DOHH2 (cell line): Measurements from ENCODE around the gene AQP5.

Source experiments
- H3F3A ChIP-seq: fragments of 200-600 bp; sonication (generic), shearing (Covaris generic); 2 replicates; pipeline ENCODE4 v1.6.0; 2016; ENCODE audit warnings: antibody characterized with exemption, mild to moderate bottlenecking; ENCODE audit not compliant: control insufficient read depth, insufficient read depth
- H3K27ac ChIP-seq: fragments of 200-600 bp; sonication (generic); 2 replicates; pipeline ENCODE4 v1.5.1; 2014; ENCODE audit warnings: low read depth, mild to moderate bottlenecking, low read length, moderate library complexity
- H3K27me3 ChIP-seq: fragments of 200-600 bp; sonication (generic); 2 replicates; pipeline ENCODE4 v1.6.1; 2014; ENCODE audit warnings: mild to moderate bottlenecking, low read length, mixed read lengths; ENCODE audit not compliant: control insufficient read depth
- H3K36me3 ChIP-seq: fragments of 200-600 bp; sonication (generic); 2 replicates; pipeline ENCODE4 v1.6.1; 2014; ENCODE audit warnings: mild to moderate bottlenecking, low read length, moderate library complexity, mixed read lengths; ENCODE audit not compliant: control insufficient read depth
- H3K4me1 ChIP-seq: fragments of 200-600 bp; sonication (generic); 2 replicates; pipeline ENCODE4 v1.6.1; 2014; ENCODE audit warnings: mild to moderate bottlenecking, low read length, mixed read lengths; ENCODE audit not compliant: control insufficient read depth
- H3K4me2 ChIP-seq: fragments of 200-600 bp; sonication (generic); 2 replicates; pipeline ENCODE4 v1.6.0; 2014; ENCODE audit warnings: mild to moderate bottlenecking, low read length, moderate library complexity
- H3K4me3 ChIP-seq: fragments of 200-600 bp; sonication (generic); 2 replicates; pipeline ENCODE4 v1.5.1; 2014; ENCODE audit warnings: mild to moderate bottlenecking, low read length, mixed read lengths
- H3K79me2 ChIP-seq: fragments of 200-600 bp; sonication (generic); 2 replicates; pipeline ENCODE4 v1.6.1; 2014; ENCODE audit warnings: mild to moderate bottlenecking, low read length, mixed read lengths; ENCODE audit not compliant: control insufficient read depth
- H3K9me2 ChIP-seq: fragments of 200-600 bp; sonication (generic); replicated peaks from 2 replicates; pipeline ENCODE4 v1.6.1; 2014; ENCODE audit warnings: mild to moderate bottlenecking, low read length, mixed read lengths; ENCODE audit not compliant: control insufficient read depth
- H3K9me3 ChIP-seq: fragments of 200-600 bp; sonication (generic); 2 replicates; pipeline ENCODE4 v1.6.1; 2014; ENCODE audit warnings: antibody characterized with exemption, low read length, mixed read lengths; ENCODE audit not compliant: control insufficient read depth, insufficient read depth
- H4K20me1 ChIP-seq: fragments of 200-600 bp; sonication (generic); 2 replicates; pipeline ENCODE4 v1.6.0; 2014; ENCODE audit warnings: low read depth, mild to moderate bottlenecking, antibody characterized with exemption, low read length, moderate library complexity; ENCODE audit not compliant: control insufficient read depth, insufficient read depth
- EZH2phosphoT487 ChIP-seq: fragments of 200-600 bp; sonication (generic); IDR thresholded peaks from 2 replicates; pipeline ENCODE4 v1.6.1; 2017; ENCODE audit warnings: borderline replicate concordance, mild to moderate bottlenecking, antibody characterized with exemption, low read length, moderate library complexity, mixed read lengths
- TF ChIP-seq, protein P1 (sequence below): fragments of 200-600 bp; sonication (generic); IDR thresholded peaks from one replicate; pipeline ENCODE4 v1.5.1; 2014; ENCODE audit warnings: antibody characterized with exemption, mild to moderate bottlenecking, low read depth, low read length; ENCODE audit not compliant: poor library complexity, severe bottlenecking

AQP5 gene

GRCh38 chr12:49924628-49925246 lies 36.9 kb upstream of the AQP5 start:
- H3K9me3 ChIP-seq, result no peaks in the 10 kb centered on the region
- H3K27me3 ChIP-seq, result peaks cover 11% of the 10 kb centered on the region
- H3K27ac ChIP-seq, result no peak overlapping the region
- no peak overlapping the region for H3K4me2 ChIP-seq
- H3K36me3 ChIP-seq, result no peaks in the 10 kb centered on the region
- H3K4me3 ChIP-seq, result no peak overlapping the region
- TF ChIP-seq, protein P1, sequence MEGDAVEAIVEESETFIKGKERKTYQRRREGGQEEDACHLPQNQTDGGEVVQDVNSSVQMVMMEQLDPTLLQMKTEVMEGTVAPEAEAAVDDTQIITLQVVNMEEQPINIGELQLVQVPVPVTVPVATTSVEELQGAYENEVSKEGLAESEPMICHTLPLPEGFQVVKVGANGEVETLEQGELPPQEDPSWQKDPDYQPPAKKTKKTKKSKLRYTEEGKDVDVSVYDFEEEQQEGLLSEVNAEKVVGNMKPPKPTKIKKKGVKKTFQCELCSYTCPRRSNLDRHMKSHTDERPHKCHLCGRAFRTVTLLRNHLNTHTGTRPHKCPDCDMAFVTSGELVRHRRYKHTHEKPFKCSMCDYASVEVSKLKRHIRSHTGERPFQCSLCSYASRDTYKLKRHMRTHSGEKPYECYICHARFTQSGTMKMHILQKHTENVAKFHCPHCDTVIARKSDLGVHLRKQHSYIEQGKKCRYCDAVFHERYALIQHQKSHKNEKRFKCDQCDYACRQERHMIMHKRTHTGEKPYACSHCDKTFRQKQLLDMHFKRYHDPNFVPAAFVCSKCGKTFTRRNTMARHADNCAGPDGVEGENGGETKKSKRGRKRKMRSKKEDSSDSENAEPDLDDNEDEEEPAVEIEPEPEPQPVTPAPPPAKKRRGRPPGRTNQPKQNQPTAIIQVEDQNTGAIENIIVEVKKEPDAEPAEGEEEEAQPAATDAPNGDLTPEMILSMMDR, result no peak
- TF ChIP-seq EZH2phosphoT487, result no peak
- H3K79me2 ChIP-seq, result no peaks in the 10 kb centered on the region
- H4K20me1 ChIP-seq, result no peaks in the 10 kb centered on the region
- no peaks in the 10 kb centered on the region for H3K4me1 ChIP-seq
- no peaks in the 10 kb centered on the region for H3F3A ChIP-seq
- no peaks in the 10 kb centered on the region for H3K9me2 ChIP-seq

- no peaks in the 10 kb centered on the region for H4K20me1 ChIP-seq
- TF ChIP-seq EZH2phosphoT487, result no peak
- TF ChIP-seq, protein P1, result no peak
- H3K4me2 ChIP-seq, result no peak overlapping the region
- H3K4me1 ChIP-seq, result no peaks in the 10 kb centered on the region
- no peak overlapping the region for H3K4me3 ChIP-seq
- H3K9me2 ChIP-seq, result no peaks in the 10 kb centered on the region
- no peaks in the 10 kb centered on the region for H3F3A ChIP-seq
- no peaks in the 10 kb centered on the region for H3K36me3 ChIP-seq
- H3K79me2 ChIP-seq, result no peaks in the 10 kb centered on the region
- H3K27ac ChIP-seq, result no peak overlapping the region
- H3K9me3 ChIP-seq, result no peaks in the 10 kb centered on the region
- H3K27me3 ChIP-seq, result peaks cover 11% of the 10 kb centered on the region
Measured at GRCh38 chr12:49925433-49926204, 36.1 kb upstream of the AQP5 start.

DNA sequence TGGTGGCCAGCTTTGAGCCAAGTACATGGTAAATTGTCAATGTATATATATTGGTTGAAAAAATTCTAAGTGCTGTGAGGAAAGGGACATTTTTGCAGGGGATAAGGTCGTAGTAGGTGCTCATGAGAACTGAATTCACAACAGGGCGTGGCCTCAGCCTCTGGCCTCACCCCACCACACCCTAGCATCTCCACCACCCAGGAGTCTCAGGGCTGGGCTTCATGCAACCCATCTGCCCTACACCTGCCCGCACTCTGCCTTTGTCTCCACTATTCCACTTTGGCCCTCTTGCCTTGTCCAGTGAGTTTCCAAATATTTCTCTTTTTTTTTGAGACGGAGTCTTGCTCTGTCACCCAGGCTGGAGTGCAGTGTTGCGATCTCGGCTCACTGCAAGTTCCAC lies 33.2 kb upstream of the AQP5 start:
- Histone ChIP-seq H3K27me3 (peaks cover 19% of the 10 kb centered on the region), H3K4me3 (no peak overlapping the region), H3K4me1 (no peaks in the 10 kb centered on the region), H4K20me1 (no peaks in the 10 kb centered on the region), H3K9me3 (no peaks in the 10 kb centered on the region), H3F3A (no peaks in the 10 kb centered on the region), H3K27ac (no peak overlapping the region), H3K36me3 (no peaks in the 10 kb centered on the region), H3K4me2 (no peak overlapping the region), H3K9me2 (no peaks in the 10 kb centered on the region), H3K79me2 (no peaks in the 10 kb centered on the region)
- TF ChIP-seq EZH2phosphoT487, result no peak
- TF ChIP-seq, protein P1, result no peak
